Muscle of arm (tissue), 12 donors: ENCODE results near the gene RNF182. TPM values are rescaled to one million over a fixed set of nuclear protein-coding genes. Genes with fewer than 3 reads are reported as not detected.
"Not testable (repeated sequence)": the region's sequence is repeated elsewhere in the genome, so short reads cannot be mapped to it uniquely, and the experiment has no call there.

Experiments used
- DNase-seq: peaks from one replicate; pipeline ENCODE4 v3.0.0-alpha.2; 2013
- polyA plus RNA-seq, 12 donors: library from polyadenylated mRNA; unstranded; fragments of 120-200 nt; gene quantifications; one replicate each; pipeline ENCODE4 v1.2.1, GENCODE V29; 2013; ENCODE audit not compliant: insufficient read length in 12 of 12

RNF182 gene
- polyA plus RNA-seq, 12 donors, result 0.67 to 3.7 (median 1.5) TPM; not detected in 2

GRCh38 chr6:13953061-13953705 lies 28.4 kb downstream of the RNF182 start:
- DNase-seq, result no peak

GRCh38 chr6:13965582-13966127 lies 40.9 kb downstream of the RNF182 start:
- no peak for DNase-seq

GRCh38 chr6:13971303-13971702 lies 46.6 kb downstream of the RNF182 start:
- no peak for DNase-seq

GRCh38 chr6:13972602-13973001 lies 47.9 kb downstream of the RNF182 start:
- not testable (repeated sequence) for DNase-seq

GRCh38 chr6:13973422-13973821 lies 48.7 kb downstream of the RNF182 start:
- DNase-seq, result not testable (repeated sequence)

GRCh38 chr6:13978102-13978640 lies 53.4 kb downstream of the RNF182 start:
- no peak for DNase-seq

GRCh38 chr6:13978787-13979186 lies 54.0 kb downstream of the RNF182 start:
- DNase-seq, result no peak

GRCh38 chr6:13979284-13980171 lies 54.8 kb downstream of the RNF182 start:
- DNase-seq, result no peak

- DNase-seq, result no peak
Observed at GRCh38 chr6:13980534-13980933, 55.8 kb downstream of the RNF182 start.

GRCh38 chr6:13985663-13986325 lies 61.0 kb downstream of the RNF182 start:
- no peak for DNase-seq

- DNase-seq, result no peak
Observed at GRCh38 chr6:13986700-13987399, 62.1 kb downstream of the RNF182 start.

- no peak for DNase-seq
Observed at GRCh38 chr6:13987400-13987865, 62.7 kb downstream of the RNF182 start.

GRCh38 chr6:13988049-13988738 lies 63.4 kb downstream of the RNF182 start:
- no peak for DNase-seq

- no peak for DNase-seq
Observed at GRCh38 chr6:13988908-13989307, 64.2 kb downstream of the RNF182 start.

GRCh38 chr6:13989496-13990144 lies 64.9 kb downstream of the RNF182 start:
- DNase-seq, result no peak

GRCh38 chr6:13990796-13991195 lies 66.0 kb downstream of the RNF182 start:
- no peak for DNase-seq

- no peak for DNase-seq
Observed at GRCh38 chr6:13991393-13991792, 66.6 kb downstream of the RNF182 start.

GRCh38 chr6:13992417-13993055 lies 67.8 kb downstream of the RNF182 start:
- DNase-seq, result no peak

GRCh38 chr6:13993416-13993815 lies 68.7 kb downstream of the RNF182 start:
- no peak for DNase-seq

GRCh38 chr6:13998356-13998755 lies 73.6 kb downstream of the RNF182 start:
- no peak for DNase-seq
